GM23338 (cell line): Measurements from ENCODE around the gene CHRNA4.

ENCODE experiments used
- CREB1 ChIP-seq: fragments of 250-450 bp; sonication (Bioruptor Pico); IDR thresholded peaks from 2 replicates; pipeline ENCODE4 v1.5.0; 2020; ENCODE audit warnings: low read depth, mild to moderate bottlenecking, moderate library complexity
- CTCF ChIP-seq, 2 experiments: fragments of 200-600 bp in 1 of 2; sonication (generic) in 1 of 2; conservative IDR thresholded peaks; 2 replicates each; pipeline versions ENCODE4 v1.5.1 to v1.6.1; 2016 to 2017; ENCODE audit warnings: antibody characterized with exemption in 2 of 2, low read depth in 2 of 2, mild to moderate bottlenecking in 2 of 2, moderate library complexity in 1 of 2
- ETS1 ChIP-seq: IDR thresholded peaks from 2 replicates; pipeline ENCODE4 v1.6.1; 2016; ENCODE audit warnings: antibody characterized with exemption
- EZH2 ChIP-seq: fragments of 200-600 bp; sonication (generic); IDR thresholded peaks from one replicate; pipeline ENCODE4 v1.8.0; 2017; ENCODE audit warnings: antibody characterized with exemption, mild to moderate bottlenecking, low read depth; ENCODE audit not compliant: unreplicated experiment
- EZH2phosphoT487 ChIP-seq: fragments of 200-600 bp; sonication (generic); IDR thresholded peaks from one replicate; pipeline ENCODE4 v1.8.1; 2018; ENCODE audit warnings: antibody characterized with exemption; ENCODE audit not compliant: unreplicated experiment
- JUNB ChIP-seq: IDR thresholded peaks from one replicate; pipeline ENCODE4 v1.6.1; 2016; ENCODE audit warnings: antibody characterized with exemption; ENCODE audit not compliant: unreplicated experiment
- NANOG ChIP-seq: IDR thresholded peaks from 2 replicates; pipeline ENCODE4 v1.6.1; 2016; ENCODE audit warnings: antibody characterized with exemption, borderline replicate concordance
- POLR2AphosphoS5 ChIP-seq: IDR thresholded peaks from 2 replicates; pipeline ENCODE4 v1.6.1; 2016; ENCODE audit warnings: antibody characterized with exemption, low read depth
- REST ChIP-seq: IDR thresholded peaks from one replicate; pipeline ENCODE4 v1.6.1; 2018; ENCODE audit warnings: antibody characterized with exemption; ENCODE audit not compliant: unreplicated experiment
- STAT1 ChIP-seq: IDR thresholded peaks from one replicate; pipeline ENCODE4 v1.6.1; 2016; ENCODE audit warnings: antibody characterized with exemption; ENCODE audit not compliant: unreplicated experiment
- ZNF114 ChIP-seq: fragments of 250-450 bp; sonication (Bioruptor Pico); IDR thresholded peaks from 2 replicates; pipeline ENCODE4 v1.5.0; 2020; ENCODE audit warnings: mild to moderate bottlenecking, moderate library complexity
- ZNF331 ChIP-seq: fragments of 250-450 bp; sonication (Bioruptor Pico); IDR thresholded peaks from 2 replicates; pipeline ENCODE4 v1.5.0; 2020; ENCODE audit warnings: low read depth, mild to moderate bottlenecking, moderate library complexity
- ZNF462 ChIP-seq: fragments of 250-450 bp; sonication (Bioruptor Pico); IDR thresholded peaks from 2 replicates; pipeline ENCODE4 v1.5.0; 2020; ENCODE audit warnings: mild to moderate bottlenecking, moderate library complexity

GRCh38 chr20:63372971-63373885, 12.1 kb upstream of the CHRNA4 start:
- TF ChIP-seq REST (no peak), EZH2phosphoT487 (no peak), CTCF (conservative IDR thresholded peaks at IDR 0.05; ENCODE audit: low read depth in 2 of 2) (no peak), ETS1 (no peak), POLR2AphosphoS5 (no peak), EZH2 (no peak), ZNF331 (CRISPR knock-in tag) (no peak), ZNF114 (no peak), JUNB (no peak), CREB1 (CRISPR knock-in tag) (no peak), STAT1 (no peak), NANOG (no peak), ZNF462 (CRISPR knock-in tag) (no peak)
